Measurements from ENCODE around the gene PDK1. TPM values are rescaled to one million over a fixed set of nuclear protein-coding genes. Genes with fewer than 3 reads are reported as not detected.

Gene PDK1
- total RNA-seq, 1 donor from 2014 or later, result 9.4 TPM

DNA sequence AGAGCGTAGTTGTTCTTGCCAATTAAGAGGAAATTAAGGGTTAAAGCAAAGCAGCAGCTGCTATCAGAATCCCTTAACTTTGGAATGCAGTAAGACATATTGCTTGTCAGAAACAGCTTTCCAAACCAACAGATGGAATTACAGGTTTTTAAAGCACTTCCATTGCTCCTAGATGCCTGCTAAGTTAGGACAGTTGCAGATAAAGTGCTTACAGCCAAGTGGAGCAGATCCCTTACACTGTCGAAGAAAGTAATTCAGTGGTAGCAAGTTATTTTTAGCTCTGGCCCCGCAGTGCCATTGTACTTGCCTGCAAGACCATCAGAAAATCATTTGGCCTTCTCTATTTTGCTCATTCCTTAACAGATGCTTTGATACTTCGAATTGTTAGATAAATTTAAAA, 5.4 kb downstream of the PDK1 start:
- H3K9ac ChIP-seq (ENCODE audit: low read depth in 1 of 3, low read length in 3 of 3), result no peak overlapping the region
- peaks cover 0 to 9% (median 0%) of the 10 kb centered on the region in 3 donors for H3K36me3 ChIP-seq (ENCODE audit: control insufficient read depth in 3 of 3, insufficient read depth in 3 of 3, low read length in 3 of 3)
- no peak overlapping the region for H3K27ac ChIP-seq (ENCODE audit: low read depth, low read length)
- no peak overlapping the region for H3K4me3 ChIP-seq (ENCODE audit: low read length in 3 of 3)
- no peaks in the 10 kb centered on the region for H3K27me3 ChIP-seq (ENCODE audit: control insufficient read depth in 3 of 3, insufficient read depth in 3 of 3, low read length in 3 of 3)
- H3K9me3 ChIP-seq (ENCODE audit: control insufficient read depth in 3 of 3, low read length in 3 of 3), result no peaks in the 10 kb centered on the region
- peaks cover 3 to 11% (median 8%) of the 10 kb centered on the region in 3 donors for H3K4me1 ChIP-seq (ENCODE audit: control insufficient read depth in 3 of 3, insufficient read depth in 3 of 3, low read length in 3 of 3)

DNA sequence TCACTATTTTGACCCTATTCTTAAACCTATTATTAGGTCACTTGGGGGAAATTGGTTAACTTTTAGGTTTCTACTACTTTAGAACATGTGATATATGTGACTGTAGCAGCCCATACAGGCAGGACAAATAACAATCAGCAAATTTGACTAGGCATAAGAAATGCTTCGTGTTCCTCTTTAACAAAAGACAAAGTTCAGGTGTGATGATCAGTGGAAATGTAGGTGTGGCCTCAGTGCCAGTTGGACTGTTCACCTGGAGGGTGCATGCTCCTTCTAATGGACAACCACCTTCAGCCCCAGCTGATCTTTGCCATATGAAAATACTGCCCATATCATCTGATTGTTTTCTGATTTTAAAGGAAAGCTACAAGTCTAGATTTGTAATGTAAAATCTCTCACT, 6.4 kb downstream of the PDK1 start:
- Histone ChIP-seq H3K36me3 (ENCODE audit: control insufficient read depth in 3 of 3, insufficient read depth in 3 of 3, low read length in 3 of 3) (peaks cover 0 to 9% (median 0%) of the 10 kb centered on the region in 3 donors), H3K9me3 (ENCODE audit: control insufficient read depth in 3 of 3, low read length in 3 of 3) (no peaks in the 10 kb centered on the region), H3K9ac (ENCODE audit: low read depth in 1 of 3, low read length in 3 of 3) (no peak overlapping the region)

DNA sequence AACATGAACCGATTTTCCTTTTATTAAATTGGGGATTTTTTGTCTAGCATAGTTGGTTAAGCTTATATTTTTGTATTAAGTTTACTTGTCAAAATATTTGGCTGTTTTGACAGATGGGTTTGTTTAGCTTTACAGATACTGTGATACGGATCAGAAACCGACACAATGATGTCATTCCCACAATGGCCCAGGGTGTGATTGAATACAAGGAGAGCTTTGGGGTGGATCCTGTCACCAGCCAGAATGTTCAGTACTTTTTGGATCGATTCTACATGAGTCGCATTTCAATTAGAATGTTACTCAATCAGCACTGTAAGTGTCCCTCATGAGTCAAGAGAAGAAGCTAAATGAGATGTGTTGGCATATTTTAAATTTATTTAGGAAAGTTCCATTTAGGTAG, 8.5 kb downstream of the PDK1 start:
- H3K27me3 ChIP-seq (ENCODE audit: control insufficient read depth in 3 of 3, insufficient read depth in 3 of 3, low read length in 3 of 3), result no peaks in the 10 kb centered on the region
- peaks cover 0 to 12% (median 0%) of the 10 kb centered on the region in 3 donors for H3K36me3 ChIP-seq (ENCODE audit: control insufficient read depth in 3 of 3, insufficient read depth in 3 of 3, low read length in 3 of 3)
- no peak overlapping the region for H3K4me3 ChIP-seq (ENCODE audit: low read length in 3 of 3)
- peaks cover 0 to 3% (median 2%) of the 10 kb centered on the region in 3 donors for H3K4me1 ChIP-seq (ENCODE audit: control insufficient read depth in 3 of 3, insufficient read depth in 3 of 3, low read length in 3 of 3)
- H3K27ac ChIP-seq (ENCODE audit: low read depth, low read length), result no peak overlapping the region
- no peaks in the 10 kb centered on the region for H3K9me3 ChIP-seq (ENCODE audit: control insufficient read depth in 3 of 3, low read length in 3 of 3)
- no peak overlapping the region for H3K9ac ChIP-seq (ENCODE audit: low read depth in 1 of 3, low read length in 3 of 3)

More for the DNA sequence above, 6.4 kb downstream of the PDK1 start:
- Histone ChIP-seq H3K27ac (ENCODE audit: low read depth, low read length) (no peak overlapping the region), H3K4me1 (ENCODE audit: control insufficient read depth in 3 of 3, insufficient read depth in 3 of 3, low read length in 3 of 3) (peaks cover 0 to 3% (median 2%) of the 10 kb centered on the region in 3 donors), H3K4me3 (ENCODE audit: low read length in 3 of 3) (no peak overlapping the region), H3K27me3 (ENCODE audit: control insufficient read depth in 3 of 3, insufficient read depth in 3 of 3, low read length in 3 of 3) (no peaks in the 10 kb centered on the region)

DNA sequence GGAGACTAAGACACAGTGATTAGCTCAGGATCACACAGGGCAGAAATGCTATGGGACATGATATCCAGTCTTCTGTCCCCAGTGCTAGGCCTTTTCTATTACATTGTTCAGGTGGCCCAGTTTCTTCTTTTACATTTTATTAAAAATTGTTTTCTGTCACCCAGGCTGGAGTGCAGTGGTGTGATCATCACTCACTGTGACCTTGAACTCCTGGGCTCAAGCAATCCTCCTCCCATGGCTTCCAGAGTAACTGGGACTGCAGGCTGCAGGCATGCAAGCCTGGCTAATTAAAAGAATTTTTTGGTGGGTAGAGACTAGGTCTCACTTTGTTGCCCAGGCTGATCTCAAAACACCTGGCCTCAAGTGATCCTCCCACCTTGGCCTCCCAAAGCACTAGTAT, 15.4 kb downstream of the PDK1 start:
- H3K9me3 ChIP-seq (ENCODE audit: control insufficient read depth in 3 of 3, low read length in 3 of 3), result peaks cover 0 to 3% (median 0%) of the 10 kb centered on the region in 3 donors
- peaks cover 0 to 12% (median 6%) of the 10 kb centered on the region in 3 donors for H3K36me3 ChIP-seq (ENCODE audit: control insufficient read depth in 3 of 3, insufficient read depth in 3 of 3, low read length in 3 of 3)
- no peaks in the 10 kb centered on the region for H3K27me3 ChIP-seq (ENCODE audit: control insufficient read depth in 3 of 3, insufficient read depth in 3 of 3, low read length in 3 of 3)
- H3K9ac ChIP-seq (ENCODE audit: low read depth in 1 of 3, low read length in 3 of 3), result no peak overlapping the region
- no peak overlapping the region for H3K4me3 ChIP-seq (ENCODE audit: low read length in 3 of 3)
- H3K4me1 ChIP-seq (ENCODE audit: control insufficient read depth in 3 of 3, insufficient read depth in 3 of 3, low read length in 3 of 3), result no peaks in the 10 kb centered on the region
- no peak overlapping the region for H3K27ac ChIP-seq (ENCODE audit: low read depth, low read length)

DNA sequence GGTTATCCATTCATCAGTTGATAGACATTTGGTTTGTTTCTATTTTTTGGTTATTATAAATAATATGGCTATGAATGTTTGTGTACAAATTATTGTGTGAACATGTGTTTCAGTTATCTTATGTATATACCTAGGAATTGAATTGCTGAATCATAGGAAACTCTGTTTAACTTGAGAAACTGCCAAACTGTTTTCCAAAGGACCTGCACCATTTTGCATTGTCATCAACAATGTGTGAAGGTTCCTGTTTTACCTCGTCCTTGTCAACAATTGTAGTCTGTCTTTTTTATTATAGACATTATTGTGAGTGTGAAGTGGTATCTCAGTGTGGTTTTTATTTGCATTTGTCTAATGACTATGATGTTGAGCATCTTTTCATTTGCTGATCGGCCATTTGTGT, 17.1 kb downstream of the PDK1 start:
- H3K9ac ChIP-seq (ENCODE audit: low read depth in 1 of 3, low read length in 3 of 3), result no peak overlapping the region
- no peak overlapping the region for H3K27ac ChIP-seq (ENCODE audit: low read depth, low read length)
- H3K4me1 ChIP-seq (ENCODE audit: control insufficient read depth in 3 of 3, insufficient read depth in 3 of 3, low read length in 3 of 3), result no peaks in the 10 kb centered on the region
- peaks cover 0 to 12% (median 6%) of the 10 kb centered on the region in 3 donors for H3K36me3 ChIP-seq (ENCODE audit: control insufficient read depth in 3 of 3, insufficient read depth in 3 of 3, low read length in 3 of 3)
- peaks cover 0 to 5% (median 3%) of the 10 kb centered on the region in 3 donors for H3K9me3 ChIP-seq (ENCODE audit: control insufficient read depth in 3 of 3, low read length in 3 of 3)
- no peak overlapping the region for H3K4me3 ChIP-seq (ENCODE audit: low read length in 3 of 3)
- H3K27me3 ChIP-seq (ENCODE audit: control insufficient read depth in 3 of 3, insufficient read depth in 3 of 3, low read length in 3 of 3), result no peaks in the 10 kb centered on the region

DNA sequence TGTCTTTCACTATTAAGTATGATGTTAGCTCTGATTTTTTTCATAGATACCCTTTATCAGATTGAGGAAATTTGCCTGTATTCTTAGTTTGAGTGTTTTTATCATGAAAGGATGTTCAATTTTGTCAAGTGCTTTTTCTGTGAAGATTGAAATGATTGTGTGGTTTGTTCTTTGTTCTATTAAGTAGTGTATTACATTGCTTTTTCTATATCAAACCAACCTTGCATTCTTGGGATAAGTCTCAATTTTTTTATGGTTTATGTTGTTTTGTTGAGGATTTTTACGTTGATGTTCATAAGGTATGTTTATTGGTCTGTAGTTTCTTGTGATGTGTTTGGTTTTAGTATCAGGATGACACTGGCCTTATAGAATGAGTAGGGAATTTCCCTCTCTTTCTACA, 19.1 kb downstream of the PDK1 start:
- H3K27ac ChIP-seq (ENCODE audit: low read depth, low read length), result no peak overlapping the region
- H3K9ac ChIP-seq (ENCODE audit: low read depth in 1 of 3, low read length in 3 of 3), result no peak overlapping the region
- no peak overlapping the region for H3K4me3 ChIP-seq (ENCODE audit: low read length in 3 of 3)
- H3K27me3 ChIP-seq (ENCODE audit: control insufficient read depth in 3 of 3, insufficient read depth in 3 of 3, low read length in 3 of 3), result no peaks in the 10 kb centered on the region
- H3K36me3 ChIP-seq (ENCODE audit: control insufficient read depth in 3 of 3, insufficient read depth in 3 of 3, low read length in 3 of 3), result peaks cover 0 to 15% (median 2%) of the 10 kb centered on the region in 3 donors
- H3K9me3 ChIP-seq (ENCODE audit: control insufficient read depth in 3 of 3, low read length in 3 of 3), result peaks cover 0 to 5% (median 3%) of the 10 kb centered on the region in 3 donors
- H3K4me1 ChIP-seq (ENCODE audit: control insufficient read depth in 3 of 3, insufficient read depth in 3 of 3, low read length in 3 of 3), result no peaks in the 10 kb centered on the region

DNA sequence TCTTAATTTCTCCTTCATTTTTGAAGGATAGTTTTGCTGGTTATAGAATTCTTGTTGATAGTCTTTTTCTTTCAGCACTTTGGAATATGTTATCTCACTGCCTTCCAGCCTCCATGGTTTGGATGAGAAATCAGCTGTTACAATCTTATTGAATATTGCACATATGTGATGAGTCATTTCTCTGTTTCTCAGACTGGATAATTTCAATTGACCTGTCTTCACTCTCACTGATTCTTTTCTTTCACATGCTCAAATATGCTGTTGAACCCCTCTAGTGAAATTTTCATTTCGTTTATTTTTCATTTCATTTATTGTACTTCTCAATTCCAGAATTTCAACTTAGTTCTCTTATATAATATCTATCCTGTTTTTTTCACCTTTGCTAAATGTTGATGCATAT, 22.2 kb downstream of the PDK1 start:
- Histone ChIP-seq H3K27ac (ENCODE audit: low read depth, low read length) (no peak overlapping the region), H3K9ac (ENCODE audit: low read depth in 1 of 3, low read length in 3 of 3) (no peak overlapping the region), H3K27me3 (ENCODE audit: control insufficient read depth in 3 of 3, insufficient read depth in 3 of 3, low read length in 3 of 3) (no peaks in the 10 kb centered on the region), H3K9me3 (ENCODE audit: control insufficient read depth in 3 of 3, low read length in 3 of 3) (peaks cover 0 to 5% (median 3%) of the 10 kb centered on the region in 3 donors), H3K4me3 (ENCODE audit: low read length in 3 of 3) (no peak overlapping the region), H3K36me3 (ENCODE audit: control insufficient read depth in 3 of 3, insufficient read depth in 3 of 3, low read length in 3 of 3) (peaks cover 0 to 6% (median 3%) of the 10 kb centered on the region in 3 donors), H3K4me1 (ENCODE audit: control insufficient read depth in 3 of 3, insufficient read depth in 3 of 3, low read length in 3 of 3) (no peaks in the 10 kb centered on the region)

DNA sequence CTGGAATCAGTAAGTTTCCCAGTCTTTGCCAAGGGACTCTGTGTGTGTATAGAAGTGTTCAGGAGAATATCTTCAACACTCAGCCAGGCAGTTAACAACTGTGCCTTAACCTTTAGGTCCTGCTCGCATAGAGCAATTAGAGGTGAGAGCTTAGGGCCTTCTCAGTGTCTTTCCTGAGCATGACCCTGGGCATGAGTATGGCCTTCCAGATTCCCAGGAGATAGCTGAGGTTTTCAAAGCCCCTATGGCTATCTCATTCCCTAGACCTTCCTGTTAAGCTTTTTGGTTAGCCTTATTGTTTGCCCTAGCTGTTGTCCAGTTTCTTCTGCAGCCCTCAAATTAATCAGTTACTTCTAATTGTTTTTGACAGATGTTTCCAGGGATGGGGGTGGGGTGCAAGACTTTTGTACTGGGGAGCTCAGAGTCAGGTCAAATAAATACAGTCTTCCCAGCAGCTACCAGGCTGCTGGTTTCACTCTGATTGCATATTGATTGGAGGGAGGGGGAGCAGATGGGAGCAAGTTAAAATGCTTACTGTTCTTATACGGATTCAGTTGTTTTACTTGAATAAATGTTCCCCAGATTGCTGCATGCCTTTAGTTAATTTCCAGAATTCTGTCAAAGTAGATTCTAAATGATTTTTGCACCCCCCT, 23.1 kb downstream of the PDK1 start:
- H3K9ac ChIP-seq (ENCODE audit: low read depth in 1 of 3, low read length in 3 of 3), result no peak overlapping the region
- H3K9me3 ChIP-seq (ENCODE audit: control insufficient read depth in 3 of 3, low read length in 3 of 3), result peaks cover 0 to 5% (median 3%) of the 10 kb centered on the region in 3 donors
- no peak overlapping the region for H3K27ac ChIP-seq (ENCODE audit: low read depth, low read length)
- no peaks in the 10 kb centered on the region for H3K4me1 ChIP-seq (ENCODE audit: control insufficient read depth in 3 of 3, insufficient read depth in 3 of 3, low read length in 3 of 3)
- H3K27me3 ChIP-seq (ENCODE audit: control insufficient read depth in 3 of 3, insufficient read depth in 3 of 3, low read length in 3 of 3), result no peaks in the 10 kb centered on the region
- no peak overlapping the region for H3K4me3 ChIP-seq (ENCODE audit: low read length in 3 of 3)
- peaks cover 0 to 6% (median 3%) of the 10 kb centered on the region in 3 donors for H3K36me3 ChIP-seq (ENCODE audit: control insufficient read depth in 3 of 3, insufficient read depth in 3 of 3, low read length in 3 of 3)

DNA sequence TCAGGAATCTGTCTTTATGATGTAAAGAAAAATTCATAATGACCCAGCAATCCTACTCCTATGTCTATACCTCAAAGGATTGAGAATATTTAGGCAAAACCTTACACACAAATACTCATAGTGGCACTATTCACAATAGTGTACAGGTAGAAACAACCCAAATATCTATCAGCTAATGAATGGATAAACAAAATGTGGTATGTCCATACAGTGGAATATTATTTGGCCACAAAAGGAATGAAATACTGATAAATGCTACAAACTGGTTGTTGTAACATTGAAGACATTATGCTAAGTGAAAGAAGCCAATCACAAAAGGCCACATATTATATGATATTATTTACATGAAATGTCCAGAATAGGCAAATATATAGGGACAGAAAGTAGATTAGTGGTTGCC, 24.7 kb downstream of the PDK1 start:
- Histone ChIP-seq H3K4me3 (ENCODE audit: low read length in 3 of 3) (no peak overlapping the region), H3K27me3 (ENCODE audit: control insufficient read depth in 3 of 3, insufficient read depth in 3 of 3, low read length in 3 of 3) (no peaks in the 10 kb centered on the region), H3K4me1 (ENCODE audit: control insufficient read depth in 3 of 3, insufficient read depth in 3 of 3, low read length in 3 of 3) (no peaks in the 10 kb centered on the region), H3K9ac (ENCODE audit: low read depth in 1 of 3, low read length in 3 of 3) (no peak overlapping the region), H3K36me3 (ENCODE audit: control insufficient read depth in 3 of 3, insufficient read depth in 3 of 3, low read length in 3 of 3) (peaks cover 0 to 6% (median 3%) of the 10 kb centered on the region in 3 donors), H3K9me3 (ENCODE audit: control insufficient read depth in 3 of 3, low read length in 3 of 3) (peaks cover 0 to 5% (median 0%) of the 10 kb centered on the region in 3 donors), H3K27ac (ENCODE audit: low read depth, low read length) (no peak overlapping the region)

DNA sequence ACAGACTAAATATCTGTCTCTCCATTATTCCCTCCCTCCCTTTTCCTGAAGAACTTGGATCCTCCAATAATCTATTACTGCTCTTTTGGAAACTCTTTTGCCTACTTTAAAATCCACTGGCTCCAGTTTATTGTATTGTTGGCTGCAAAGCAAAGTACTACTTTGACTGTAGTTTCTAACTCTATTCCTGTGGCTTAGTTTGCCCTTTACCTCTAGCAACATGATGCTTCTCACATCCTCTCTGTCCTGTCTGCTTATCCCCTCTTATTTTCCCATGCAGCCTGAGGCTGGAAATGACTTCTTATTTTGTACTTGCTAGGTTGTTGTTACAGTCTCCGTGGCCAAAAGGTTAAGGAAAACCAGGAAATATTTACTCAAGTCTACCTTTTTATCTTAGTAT, 26.8 kb downstream of the PDK1 start:
- Histone ChIP-seq H3K4me3 (ENCODE audit: low read length in 3 of 3) (no peak overlapping the region), H3K4me1 (ENCODE audit: control insufficient read depth in 3 of 3, insufficient read depth in 3 of 3, low read length in 3 of 3) (no peaks in the 10 kb centered on the region), H3K36me3 (ENCODE audit: control insufficient read depth in 3 of 3, insufficient read depth in 3 of 3, low read length in 3 of 3) (peaks cover 2 to 15% (median 8%) of the 10 kb centered on the region in 3 donors), H3K9ac (ENCODE audit: low read depth in 1 of 3, low read length in 3 of 3) (no peak overlapping the region), H3K27me3 (ENCODE audit: control insufficient read depth in 3 of 3, insufficient read depth in 3 of 3, low read length in 3 of 3) (no peaks in the 10 kb centered on the region), H3K9me3 (ENCODE audit: control insufficient read depth in 3 of 3, low read length in 3 of 3) (peaks cover 0 to 3% (median 0%) of the 10 kb centered on the region in 3 donors), H3K27ac (ENCODE audit: low read depth, low read length) (no peak overlapping the region)

Measured in skeletal muscle tissue (tissue), 4 donors.